CD8-positive, alpha-beta memory T cell (primary cell): ENCODE results near the gene CLCN3. TPM values are rescaled to one million over a fixed set of nuclear protein-coding genes. Genes with fewer than 3 reads are reported as not detected.

Experiments used
- CTCF ChIA-PET: fragments of 350-600 bp; sonication (Branson Sonifier 250); formaldehyde crosslinking; loops from one replicate; lab custom pipeline; 2021; ENCODE audit warnings: antibody characterized with exemption; lab: Charles Lee
- POLR2A ChIA-PET: fragments of 350-600 bp; sonication (Branson Sonifier 250); formaldehyde crosslinking; loops from one replicate; lab custom pipeline; 2021; ENCODE audit warnings: antibody characterized with exemption; lab: Charles Lee
- DNase-seq, 5 donors: peaks; one replicate each; pipeline versions ENCODE4 v3.0.0 to v3.0.0-alpha.2; 2020 to 2022; ENCODE audit warnings: mixed read lengths in 1 of 5
- H3K27ac ChIP-seq: one replicate; pipeline ENCODE4 v1.7.0; 2013; ENCODE audit warnings: low read depth, mild to moderate bottlenecking, low read length, moderate library complexity
- H3K27me3 ChIP-seq: 2 replicates; pipeline ENCODE4 v1.7.0; 2013; ENCODE audit warnings: low read length, mild to moderate bottlenecking; ENCODE audit not compliant: insufficient read depth, poor library complexity, severe bottlenecking
- H3K36me3 ChIP-seq: 2 replicates; pipeline ENCODE4 v1.7.0; 2013; ENCODE audit warnings: mild to moderate bottlenecking, low read length, moderate library complexity; ENCODE audit not compliant: insufficient read depth
- H3K4me1 ChIP-seq: 2 replicates; pipeline ENCODE4 v1.7.0; 2013; ENCODE audit warnings: mild to moderate bottlenecking, low read length, moderate library complexity; ENCODE audit not compliant: insufficient read depth
- H3K4me3 ChIP-seq: 2 replicates; pipeline ENCODE4 v1.7.0; 2013; ENCODE audit warnings: mild to moderate bottlenecking, low read length
- H3K9me3 ChIP-seq: 2 replicates; pipeline ENCODE4 v1.7.0; 2013; ENCODE audit warnings: mild to moderate bottlenecking, low read length
- H3K27ac Mint-ChIP-seq, 8 donors: one replicate each; pipeline ENCODE4 v1.8.0; 2020 to 2021; ENCODE audit warnings: mixed read lengths in 8 of 8, mild to moderate bottlenecking in 6 of 8, inconsistent platforms in 3 of 8, moderate library complexity in 3 of 8
- H3K27me3 Mint-ChIP-seq, 2 donors: one replicate each; pipeline ENCODE4 v1.8.0; 2020 to 2021; ENCODE audit warnings: mixed read lengths in 2 of 2, mild to moderate bottlenecking in 1 of 2, moderate library complexity in 1 of 2
- H3K36me3 Mint-ChIP-seq, 3 donors: one replicate each; pipeline ENCODE4 v1.8.0; 2020 to 2021; ENCODE audit warnings: mixed read lengths in 3 of 3, inconsistent platforms in 1 of 3, mild to moderate bottlenecking in 1 of 3
- H3K4me1 Mint-ChIP-seq, 3 donors: one replicate each; pipeline ENCODE4 v1.8.0; 2020 to 2021; ENCODE audit warnings: mixed read lengths in 3 of 3, inconsistent platforms in 1 of 3, mild to moderate bottlenecking in 1 of 3
- H3K4me3 Mint-ChIP-seq, 7 donors: one replicate each; pipeline ENCODE4 v1.8.0; 2020 to 2021; ENCODE audit warnings: mixed read lengths in 7 of 7, mild to moderate bottlenecking in 6 of 7, moderate library complexity in 4 of 7, inconsistent platforms in 2 of 7
- H3K9me3 Mint-ChIP-seq, 5 donors: one replicate each; pipeline ENCODE4 v1.8.0; 2020 to 2022; ENCODE audit warnings: mixed read lengths in 5 of 5, mild to moderate bottlenecking in 3 of 5, moderate library complexity in 2 of 5, inconsistent platforms in 1 of 5
- polyA plus RNA-seq: library from polyadenylated mRNA; unstranded; fragments of 300-500 nt; fragmentation: Illumina TruSeq; gene quantifications from one replicate; pipeline ENCODE4 v1.2.3, GENCODE V29; 2021
- total RNA-seq, 2 experiments: library from RNA; stranded (reverse); gene quantifications; one replicate each; pipeline ENCODE4 v1.2.3, GENCODE V29; 2021

The CLCN3 gene
- total and polyA plus RNA-seq, 3 experiments from 2014 or later, result 12.8 to 24.5 (median 23.3) TPM

DNA sequence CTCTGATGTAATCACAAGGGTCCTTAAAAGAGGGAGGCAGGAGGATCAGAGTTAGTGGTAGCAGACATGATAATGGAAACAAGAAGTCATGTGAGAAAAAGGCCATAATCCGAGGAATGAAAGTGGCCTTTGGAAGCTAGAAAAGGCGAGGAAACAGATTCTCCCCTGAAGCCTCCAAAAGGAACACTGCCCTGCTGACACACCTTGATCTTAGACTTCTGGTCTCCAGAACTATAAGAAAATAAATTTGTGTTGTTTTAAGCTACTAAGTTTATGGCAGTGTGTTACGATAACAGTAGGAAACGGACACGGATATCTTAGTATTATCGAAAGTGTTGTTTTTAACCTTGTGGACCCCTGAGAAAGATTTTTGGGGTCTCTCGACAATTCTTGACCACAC is 24.4 kb downstream of the CLCN3 start:
- Histone ChIP-seq H3K4me1 (no peaks in the 10 kb centered on the region), H3K27me3 (no peaks in the 10 kb centered on the region), H3K9me3 (no peaks in the 10 kb centered on the region), H3K36me3 (peaks cover 17% of the 10 kb centered on the region), H3K27ac (no peak overlapping the region), H3K4me3 (no peak overlapping the region)
- ChIA-PET CTCF (interaction anchor here (2.6 kb wide), 1 partner anchor 32 kb away, joined by 6 read pairs; no protein-coding TSS in a partner anchor), POLR2A (no interaction called here)
- H3K27me3 Mint-ChIP-seq, result no peaks in the 10 kb centered on the region
- H3K9me3 Mint-ChIP-seq, result no peaks in the 10 kb centered on the region
- peaks cover 5 to 14% (median 7%) of the 10 kb centered on the region in 3 donors for H3K4me1 Mint-ChIP-seq
- H3K36me3 Mint-ChIP-seq, result peaks cover 9 to 45% (median 20%) of the 10 kb centered on the region in 3 donors
- no peak for DNase-seq
- no peak overlapping the region for H3K4me3 Mint-ChIP-seq
- peak overlapping the region in 3 of 8 donors; percentile 32 to 64 (median 36) for H3K27ac Mint-ChIP-seq

DNA sequence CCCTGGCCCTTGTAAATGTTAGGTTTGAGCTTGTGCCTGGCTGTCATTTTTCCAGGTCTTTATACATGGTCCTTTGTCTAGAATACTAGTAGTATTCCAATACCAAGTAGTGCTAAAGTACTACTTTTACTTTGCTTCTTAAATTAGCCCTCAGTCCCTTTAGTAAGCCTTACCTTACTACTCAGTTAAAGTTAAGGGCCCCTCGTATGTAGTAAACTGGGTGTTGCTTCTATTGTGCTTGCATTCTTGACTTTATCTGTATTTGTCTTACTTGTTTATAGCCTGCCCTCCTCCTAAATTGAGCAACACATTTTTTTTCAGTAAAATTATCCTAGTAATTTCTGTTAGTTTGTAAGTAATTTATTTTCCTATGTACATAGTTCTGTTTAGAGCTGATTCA is 25.2 kb downstream of the CLCN3 start:
- H3K4me1 ChIP-seq, result no peaks in the 10 kb centered on the region
- Mint-ChIP-seq H3K27ac (no peak overlapping the region), H3K36me3 (peaks cover 9 to 37% (median 15%) of the 10 kb centered on the region in 3 donors), H3K4me1 (peaks cover 3 to 16% (median 14%) of the 10 kb centered on the region in 3 donors), H3K27me3 (no peaks in the 10 kb centered on the region), H3K4me3 (no peak overlapping the region), H3K9me3 (no peaks in the 10 kb centered on the region)
- H3K4me3 ChIP-seq, result no peak overlapping the region
- H3K27ac ChIP-seq, result no peak overlapping the region
- ChIA-PET CTCF (interaction anchor here (2.6 kb wide), 1 partner anchor 33 kb away, joined by 6 read pairs; no protein-coding TSS in a partner anchor), POLR2A (no interaction called here)
- no peak for DNase-seq
- H3K36me3 ChIP-seq, result peaks cover 8% of the 10 kb centered on the region
- no peaks in the 10 kb centered on the region for H3K27me3 ChIP-seq
- no peaks in the 10 kb centered on the region for H3K9me3 ChIP-seq

DNA sequence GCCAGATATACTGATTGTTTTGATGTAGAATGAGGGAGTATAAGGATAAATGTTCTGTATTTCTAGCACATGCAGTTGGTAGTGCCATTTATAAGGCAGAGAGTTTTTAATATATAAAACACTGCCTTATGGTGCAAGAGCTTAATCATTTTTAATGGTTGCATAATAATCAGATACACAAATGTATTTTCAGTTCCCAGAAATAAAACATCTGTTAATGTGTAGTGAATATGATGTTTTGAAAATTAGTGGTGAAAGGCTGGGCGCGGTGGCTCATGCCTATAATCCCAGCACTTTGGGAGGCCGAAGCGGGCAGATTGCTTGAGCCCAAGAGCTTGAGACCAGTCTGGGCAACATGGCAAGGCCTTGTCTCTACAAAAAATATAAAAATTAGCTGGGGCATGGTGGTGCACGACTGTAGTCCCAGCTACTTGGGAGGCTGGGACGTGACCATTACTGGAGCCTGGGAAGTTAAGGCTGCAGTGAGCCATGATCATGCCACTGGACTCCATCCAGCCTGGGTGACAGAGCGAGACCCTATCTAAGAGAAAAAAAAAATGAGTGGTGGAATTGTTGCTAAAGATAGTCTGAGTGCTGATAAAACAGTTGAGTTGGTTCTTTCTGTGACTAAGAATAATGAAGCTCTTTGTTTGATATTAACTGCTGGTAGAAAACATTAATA is 29.3 kb downstream of the CLCN3 start:
- CTCF ChIA-PET, result interaction anchor here (1.4 kb wide), 1 partner anchor 30 kb away, joined by 7 read pairs; the partner anchor contains the start of gene CLCN3
- POLR2A ChIA-PET, result no interaction called here

DNA sequence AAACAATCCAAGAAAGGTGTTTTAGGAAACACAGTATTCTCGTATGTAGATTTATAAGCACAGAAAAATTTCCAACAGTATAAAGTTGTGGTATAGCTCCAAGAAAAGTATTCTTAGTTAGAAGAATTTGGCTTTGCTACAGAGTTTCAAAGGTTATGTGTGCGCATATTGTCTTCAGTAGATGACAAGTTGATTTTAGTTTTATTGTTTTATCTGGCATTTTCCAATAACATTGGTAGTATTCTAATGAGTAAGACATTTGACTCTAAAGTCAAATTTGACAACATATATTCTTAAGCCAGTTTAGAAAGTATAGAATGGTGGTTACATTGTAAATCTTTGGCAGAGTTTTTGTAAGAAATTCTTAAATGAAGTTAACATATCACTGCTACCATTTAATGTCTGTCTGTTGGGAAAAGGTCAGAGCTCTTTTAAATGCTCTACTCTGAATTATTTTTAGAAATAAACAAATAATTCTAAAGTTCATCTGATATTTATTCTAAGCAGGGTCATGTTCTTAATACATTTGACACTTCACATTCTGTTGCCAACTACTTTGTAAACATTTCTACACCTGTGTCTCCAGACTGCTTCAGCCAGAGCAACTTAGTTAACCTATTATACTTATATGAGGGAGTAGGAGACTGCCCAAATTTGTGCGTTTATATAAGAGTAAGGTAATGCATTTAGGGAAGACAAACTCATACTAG is 30.0 kb downstream of the CLCN3 start:
- CTCF ChIA-PET, result interaction anchor here (1.4 kb wide), 1 partner anchor 31 kb away, joined by 7 read pairs; the partner anchor contains the start of gene CLCN3
- peak overlapping the region; percentile 41 for H3K27ac ChIP-seq
- Mint-ChIP-seq H3K4me1 (peaks cover 14 to 54% (median 49%) of the 10 kb centered on the region in 3 donors), H3K4me3 (no peak overlapping the region), H3K27me3 (no peaks in the 10 kb centered on the region), H3K27ac (peak overlapping the region in 1 of 8 donors; percentile 4), H3K9me3 (no peaks in the 10 kb centered on the region), H3K36me3 (peaks cover 9 to 23% (median 10%) of the 10 kb centered on the region in 3 donors)
- no peaks in the 10 kb centered on the region for H3K36me3 ChIP-seq
- H3K27me3 ChIP-seq, result no peaks in the 10 kb centered on the region
- H3K9me3 ChIP-seq, result no peaks in the 10 kb centered on the region
- H3K4me1 ChIP-seq, result no peaks in the 10 kb centered on the region
- POLR2A ChIA-PET, result no interaction called here
- no peak for DNase-seq
- no peak overlapping the region for H3K4me3 ChIP-seq

More for the DNA sequence above, 29.3 kb downstream of the CLCN3 start:
- H3K9me3 Mint-ChIP-seq, result no peaks in the 10 kb centered on the region
- peaks cover 9 to 24% (median 10%) of the 10 kb centered on the region in 3 donors for H3K36me3 Mint-ChIP-seq
- Histone ChIP-seq H3K36me3 (peaks cover 3% of the 10 kb centered on the region), H3K4me1 (no peaks in the 10 kb centered on the region), H3K27ac (peak overlapping the region; percentile 41), H3K27me3 (no peaks in the 10 kb centered on the region), H3K4me3 (no peak overlapping the region), H3K9me3 (no peaks in the 10 kb centered on the region)
- no peak for DNase-seq
- no peak overlapping the region for H3K27ac Mint-ChIP-seq
- no peaks in the 10 kb centered on the region for H3K27me3 Mint-ChIP-seq
- peaks cover 14 to 50% (median 49%) of the 10 kb centered on the region in 3 donors for H3K4me1 Mint-ChIP-seq
- no peak overlapping the region for H3K4me3 Mint-ChIP-seq

DNA sequence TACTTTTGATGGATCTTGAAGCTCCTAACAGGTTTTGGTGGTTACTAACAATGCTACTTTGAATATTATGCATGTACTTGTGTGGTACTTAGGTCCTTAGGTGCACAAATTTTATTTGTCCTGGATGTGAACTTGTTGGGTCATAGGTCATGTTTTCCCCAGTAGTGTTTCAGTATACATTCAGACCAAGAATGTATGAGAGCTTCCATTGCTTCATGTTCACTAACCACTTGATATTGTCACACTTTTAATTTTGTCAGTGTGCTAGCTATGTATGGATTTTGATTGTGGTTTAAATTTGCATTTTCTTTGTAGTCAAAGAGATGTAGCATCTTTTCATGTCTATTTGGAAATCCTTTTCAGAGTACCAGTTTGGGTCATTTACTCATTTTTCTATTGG is 32.2 kb downstream of the CLCN3 start:
- CTCF ChIA-PET, result no interaction called here
- Histone ChIP-seq H3K4me1 (no peaks in the 10 kb centered on the region), H3K27ac (no peak overlapping the region), H3K9me3 (no peaks in the 10 kb centered on the region), H3K4me3 (no peak overlapping the region), H3K27me3 (no peaks in the 10 kb centered on the region), H3K36me3 (no peaks in the 10 kb centered on the region)
- H3K4me3 Mint-ChIP-seq, result no peak overlapping the region
- POLR2A ChIA-PET, result no interaction called here
- no peak for DNase-seq
- H3K9me3 Mint-ChIP-seq, result no peaks in the 10 kb centered on the region
- peaks cover 7 to 18% (median 10%) of the 10 kb centered on the region in 3 donors for H3K36me3 Mint-ChIP-seq
- no peak overlapping the region for H3K27ac Mint-ChIP-seq
- H3K4me1 Mint-ChIP-seq, result peaks cover 16 to 64% (median 55%) of the 10 kb centered on the region in 3 donors
- H3K27me3 Mint-ChIP-seq, result no peaks in the 10 kb centered on the region

DNA sequence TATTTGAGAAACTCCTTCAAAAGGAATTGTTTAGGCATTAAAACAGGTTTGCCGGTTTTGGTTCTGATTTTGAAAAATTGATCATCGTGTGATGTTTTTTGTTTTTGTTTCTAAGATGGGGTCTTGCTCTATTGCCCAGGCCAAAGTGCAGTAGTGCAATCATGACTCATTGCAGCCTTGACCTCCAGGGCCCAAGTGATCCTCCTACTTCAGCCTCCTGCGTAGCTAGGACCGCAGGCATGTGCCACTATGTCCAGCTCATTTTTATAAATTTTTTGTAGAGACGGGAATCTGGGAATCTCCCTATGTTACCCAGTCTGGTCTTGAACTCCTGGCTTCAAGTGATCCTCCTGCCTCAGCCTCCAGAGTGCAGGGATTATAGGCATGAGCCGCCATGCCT is 35.0 kb downstream of the CLCN3 start:
- ChIA-PET POLR2A (no interaction called here), CTCF (interaction anchor here (0.7 to 1.2 kb wide), 3 partner anchors 13 to 36 kb away, joined by 3 to 4 read pairs (median 3); partner anchors contain the start of gene CLCN3)
- Mint-ChIP-seq H3K9me3 (no peaks in the 10 kb centered on the region), H3K27ac (no peak overlapping the region), H3K36me3 (peaks cover 3 to 14% (median 7%) of the 10 kb centered on the region in 3 donors), H3K4me1 (peaks cover 22 to 65% (median 61%) of the 10 kb centered on the region in 3 donors), H3K4me3 (no peak overlapping the region), H3K27me3 (no peaks in the 10 kb centered on the region)
- Histone ChIP-seq H3K9me3 (no peaks in the 10 kb centered on the region), H3K27ac (no peak overlapping the region), H3K4me3 (no peak overlapping the region), H3K27me3 (no peaks in the 10 kb centered on the region), H3K4me1 (no peaks in the 10 kb centered on the region), H3K36me3 (no peaks in the 10 kb centered on the region)
- no peak for DNase-seq

DNA sequence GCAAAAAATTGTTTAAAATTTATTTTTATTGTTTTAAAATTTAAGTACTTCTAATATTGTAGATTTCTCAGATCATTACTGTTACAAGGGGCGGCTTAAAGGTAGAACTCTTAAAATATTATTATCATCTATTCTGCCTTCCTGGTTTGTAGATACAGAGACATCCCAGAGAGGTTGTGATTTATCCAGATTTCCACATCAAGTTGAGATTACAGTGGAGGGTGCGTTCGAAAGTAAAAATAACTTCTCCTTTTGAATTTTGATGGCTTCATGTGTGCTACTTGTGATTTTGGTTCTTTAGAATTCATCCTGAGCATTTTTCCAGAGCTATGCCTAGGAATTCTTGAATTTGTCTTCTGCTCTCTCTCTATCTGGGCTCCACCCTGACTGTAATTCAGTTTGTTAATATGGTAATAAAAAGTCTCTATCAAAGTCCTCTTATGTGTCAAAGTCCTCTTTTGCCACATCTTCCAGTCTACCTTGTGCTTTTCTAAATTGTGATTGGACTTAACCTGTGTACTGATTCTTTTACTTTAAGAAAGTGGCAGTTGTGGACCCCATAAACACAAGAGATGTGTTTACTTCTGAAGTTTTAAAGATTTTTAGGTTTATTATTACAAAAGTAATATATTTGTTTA is 37.2 kb downstream of the CLCN3 start:
- peaks cover 24 to 57% (median 50%) of the 10 kb centered on the region in 3 donors for H3K4me1 Mint-ChIP-seq
- Histone ChIP-seq H3K36me3 (no peaks in the 10 kb centered on the region), H3K27ac (no peak overlapping the region), H3K4me3 (no peak overlapping the region), H3K4me1 (no peaks in the 10 kb centered on the region), H3K27me3 (no peaks in the 10 kb centered on the region), H3K9me3 (no peaks in the 10 kb centered on the region)
- ChIA-PET CTCF (no interaction called here), POLR2A (no interaction called here)
- H3K9me3 Mint-ChIP-seq, result no peaks in the 10 kb centered on the region
- no peak overlapping the region for H3K4me3 Mint-ChIP-seq
- DNase-seq, result no peak
- peak overlapping the region in 3 of 8 donors; percentile 7 to 37 (median 32) for H3K27ac Mint-ChIP-seq
- H3K36me3 Mint-ChIP-seq, result peaks cover 7 to 12% (median 7%) of the 10 kb centered on the region in 3 donors
- no peaks in the 10 kb centered on the region for H3K27me3 Mint-ChIP-seq
